ENCODE measurements around the gene LRRC4. TPM values are rescaled to one million over a fixed set of nuclear protein-coding genes. Genes with fewer than 3 reads are reported as not detected.
A peak's percentile ranks its signal among the peaks of the same experiment; 100 is the strongest.

The LRRC4 gene
- total RNA-seq, 1 donor from 2014 or later, result 0.32 TPM

- DNase-seq (ENCODE audit: low spot score), result no peak
- H3K36me3 Mint-ChIP-seq (ENCODE audit: low read depth), result peaks cover 10% of the 10 kb centered on the region
- TF ChIP-seq, protein P1, sequence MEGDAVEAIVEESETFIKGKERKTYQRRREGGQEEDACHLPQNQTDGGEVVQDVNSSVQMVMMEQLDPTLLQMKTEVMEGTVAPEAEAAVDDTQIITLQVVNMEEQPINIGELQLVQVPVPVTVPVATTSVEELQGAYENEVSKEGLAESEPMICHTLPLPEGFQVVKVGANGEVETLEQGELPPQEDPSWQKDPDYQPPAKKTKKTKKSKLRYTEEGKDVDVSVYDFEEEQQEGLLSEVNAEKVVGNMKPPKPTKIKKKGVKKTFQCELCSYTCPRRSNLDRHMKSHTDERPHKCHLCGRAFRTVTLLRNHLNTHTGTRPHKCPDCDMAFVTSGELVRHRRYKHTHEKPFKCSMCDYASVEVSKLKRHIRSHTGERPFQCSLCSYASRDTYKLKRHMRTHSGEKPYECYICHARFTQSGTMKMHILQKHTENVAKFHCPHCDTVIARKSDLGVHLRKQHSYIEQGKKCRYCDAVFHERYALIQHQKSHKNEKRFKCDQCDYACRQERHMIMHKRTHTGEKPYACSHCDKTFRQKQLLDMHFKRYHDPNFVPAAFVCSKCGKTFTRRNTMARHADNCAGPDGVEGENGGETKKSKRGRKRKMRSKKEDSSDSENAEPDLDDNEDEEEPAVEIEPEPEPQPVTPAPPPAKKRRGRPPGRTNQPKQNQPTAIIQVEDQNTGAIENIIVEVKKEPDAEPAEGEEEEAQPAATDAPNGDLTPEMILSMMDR (IDR thresholded peaks at IDR 0.05), result no peak
- H3K27ac Mint-ChIP-seq (ENCODE audit: unreplicated experiment), result peak overlapping the region; percentile 77
- no peaks in the 10 kb centered on the region for H3K9me3 Mint-ChIP-seq (ENCODE audit: low read depth)
- peaks cover 39% of the 10 kb centered on the region for H3K4me1 Mint-ChIP-seq (ENCODE audit: low read depth)
- H3K27me3 Mint-ChIP-seq (ENCODE audit: low read depth), result no peaks in the 10 kb centered on the region
- H3K4me3 Mint-ChIP-seq (ENCODE audit: unreplicated experiment), result no peak overlapping the region
These were observed 35.9 kb downstream of the LRRC4 start for GRCh38 chr7:127995156-127995880.

DNA sequence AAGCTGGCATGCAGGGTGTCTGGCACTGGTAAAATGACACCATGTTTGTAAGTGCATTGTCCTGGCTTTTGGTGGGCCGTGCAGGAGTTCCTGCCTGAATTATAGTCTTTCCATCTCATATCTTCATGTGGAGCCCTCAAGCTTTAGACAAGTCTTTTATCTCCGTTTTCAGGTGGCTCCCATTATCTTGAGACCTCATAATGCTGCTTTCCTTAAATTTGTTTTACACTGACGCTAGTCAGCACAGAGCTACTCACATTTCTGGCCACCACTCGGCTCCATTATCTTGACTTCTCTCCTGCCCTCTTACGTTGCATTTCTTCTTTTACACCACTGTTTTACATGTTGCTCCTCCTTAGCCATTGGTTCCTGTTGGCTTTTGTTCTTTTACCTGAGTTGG is 37.2 kb downstream of the LRRC4 start:
- H3K4me3 Mint-ChIP-seq (ENCODE audit: unreplicated experiment), result no peak overlapping the region
- no peaks in the 10 kb centered on the region for H3K9me3 Mint-ChIP-seq (ENCODE audit: low read depth)
- peak overlapping the region; percentile 38 for H3K27ac Mint-ChIP-seq (ENCODE audit: unreplicated experiment)
- H3K4me1 Mint-ChIP-seq (ENCODE audit: low read depth), result peaks cover 39% of the 10 kb centered on the region
- no peak for DNase-seq (ENCODE audit: low spot score)
- TF ChIP-seq, protein P1 (IDR thresholded peaks at IDR 0.05), result no peak
- H3K36me3 Mint-ChIP-seq (ENCODE audit: low read depth), result peaks cover 10% of the 10 kb centered on the region
- no peaks in the 10 kb centered on the region for H3K27me3 Mint-ChIP-seq (ENCODE audit: low read depth)

GRCh38 chr7:127993317-127993716 is 37.9 kb downstream of the LRRC4 start:
- Mint-ChIP-seq H3K9me3 (ENCODE audit: low read depth) (no peaks in the 10 kb centered on the region), H3K27ac (ENCODE audit: unreplicated experiment) (no peak overlapping the region), H3K4me1 (ENCODE audit: low read depth) (peaks cover 39% of the 10 kb centered on the region), H3K4me3 (ENCODE audit: unreplicated experiment) (no peak overlapping the region), H3K36me3 (ENCODE audit: low read depth) (peaks cover 10% of the 10 kb centered on the region), H3K27me3 (ENCODE audit: low read depth) (no peaks in the 10 kb centered on the region)
- DNase-seq (ENCODE audit: low spot score), result no peak
- TF ChIP-seq, protein P1 (IDR thresholded peaks at IDR 0.05), result no peak

DNA sequence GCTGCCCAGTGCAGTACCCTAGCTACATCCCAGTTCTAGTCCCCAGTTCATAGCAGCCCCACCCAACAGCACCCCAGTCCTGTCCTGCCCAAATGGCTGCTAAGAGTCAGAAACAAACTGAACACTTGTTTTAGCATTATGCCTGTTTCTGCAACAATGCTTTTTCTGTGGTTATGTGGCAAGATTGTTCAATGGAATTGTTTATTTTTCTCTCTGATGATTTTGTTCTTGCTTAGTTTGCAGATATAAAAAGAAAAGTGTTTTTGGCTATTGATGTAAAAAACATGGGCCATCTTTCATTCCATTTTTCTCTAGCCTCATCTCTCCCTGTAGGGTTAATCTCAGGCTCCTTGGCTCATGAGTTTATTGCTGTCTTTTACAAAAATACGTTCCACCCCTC is 42.5 kb downstream of the LRRC4 start:
- no peak for DNase-seq (ENCODE audit: low spot score)
- H3K36me3 Mint-ChIP-seq (ENCODE audit: low read depth), result peaks cover 7% of the 10 kb centered on the region
- TF ChIP-seq, protein P1 (IDR thresholded peaks at IDR 0.05), result no peak
- H3K4me1 Mint-ChIP-seq (ENCODE audit: low read depth), result peaks cover 13% of the 10 kb centered on the region
- H3K27ac Mint-ChIP-seq (ENCODE audit: unreplicated experiment), result no peak overlapping the region
- H3K27me3 Mint-ChIP-seq (ENCODE audit: low read depth), result no peaks in the 10 kb centered on the region
- no peaks in the 10 kb centered on the region for H3K9me3 Mint-ChIP-seq (ENCODE audit: low read depth)
- H3K4me3 Mint-ChIP-seq (ENCODE audit: unreplicated experiment), result no peak overlapping the region

- no peaks in the 10 kb centered on the region for H3K27me3 Mint-ChIP-seq (ENCODE audit: low read depth)
- DNase-seq (ENCODE audit: low spot score), result no peak
- no peak overlapping the region for H3K4me3 Mint-ChIP-seq (ENCODE audit: unreplicated experiment)
- peaks cover 18% of the 10 kb centered on the region for H3K4me1 Mint-ChIP-seq (ENCODE audit: low read depth)
- no peak overlapping the region for H3K27ac Mint-ChIP-seq (ENCODE audit: unreplicated experiment)
- H3K36me3 Mint-ChIP-seq (ENCODE audit: low read depth), result peaks cover 6% of the 10 kb centered on the region
- no peaks in the 10 kb centered on the region for H3K9me3 Mint-ChIP-seq (ENCODE audit: low read depth)
- TF ChIP-seq, protein P1 (IDR thresholded peaks at IDR 0.05), result no peak
These were observed 44.4 kb downstream of the LRRC4 start for GRCh38 chr7:127986581-127987521.
